Omental fat pad (tissue), 4 donors: Measurements from ENCODE around the gene PCNX1. TPM values are rescaled to one million over a fixed set of nuclear protein-coding genes. Genes with fewer than 3 reads are reported as not detected.

Experiments used
- ATAC-seq: fragments of 150-250 bp; one replicate; pipeline ENCODE4 v1.9.1; 2016; ENCODE audit warnings: mild to moderate bottlenecking, moderate library complexity; ENCODE audit not compliant: low FRiP score
- DNase-seq: peaks from one replicate; pipeline ENCODE4 v3.0.0-alpha.2; 2019; ENCODE audit warnings: low spot score
- CTCF ChIP-seq, 3 donors: fragments of 450-650 bp; IDR thresholded peaks; one replicate each; pipeline ENCODE4 v1.5.1; 2016 to 2017; ENCODE audit warnings: antibody characterized with exemption in 3 of 3, mild to moderate bottlenecking in 3 of 3, moderate library complexity in 2 of 3
- total RNA-seq, 4 donors: library from RNA; depleted of rRNA; stranded (reverse); fragments of >200 nt; gene quantifications; one replicate each; pipeline ENCODE4 v1.1.0, GENCODE V29; 2016

PCNX1 gene
- total RNA-seq, 4 donors from 2014 or later, result 56.9 to 98.1 (median 83.3) TPM

- no peak for DNase-seq
- TF ChIP-seq CTCF (IDR thresholded peaks at IDR 0.05), result no peak
- no peak for ATAC-seq
These were observed 9.5 kb downstream of the PCNX1 start for GRCh38 chr14:70916799-70917198.

- ATAC-seq, result no peak
- DNase-seq, result no peak
- no peak for TF ChIP-seq CTCF (IDR thresholded peaks at IDR 0.05)
These were observed 10.4 kb downstream of the PCNX1 start for GRCh38 chr14:70917633-70918032.

GRCh38 chr14:70919774-70920173 lies 12.5 kb downstream of the PCNX1 start:
- no peak for DNase-seq
- no peak for TF ChIP-seq CTCF (IDR thresholded peaks at IDR 0.05)
- ATAC-seq, result no peak

GRCh38 chr14:70920608-70921007 lies 13.3 kb downstream of the PCNX1 start:
- ATAC-seq (no peak), DNase-seq (no peak)
- no peak for TF ChIP-seq CTCF (IDR thresholded peaks at IDR 0.05)

- TF ChIP-seq CTCF (IDR thresholded peaks at IDR 0.05), result no peak
- DNase-seq (no peak), ATAC-seq (no peak)
These were observed 14.4 kb downstream of the PCNX1 start for GRCh38 chr14:70921669-70922068.

GRCh38 chr14:70924521-70924920 lies 17.3 kb downstream of the PCNX1 start:
- DNase-seq, result no peak
- ATAC-seq, result no peak
- no peak for TF ChIP-seq CTCF (IDR thresholded peaks at IDR 0.05)

GRCh38 chr14:70926235-70926830 lies 19.1 kb downstream of the PCNX1 start:
- ATAC-seq (no peak), DNase-seq (no peak)

More at GRCh38 chr14:70926235-70926830, 19.1 kb downstream of the PCNX1 start:
- no peak for TF ChIP-seq CTCF (IDR thresholded peaks at IDR 0.05)
